ENCODE measurements around the gene TOP2A.

DNA sequence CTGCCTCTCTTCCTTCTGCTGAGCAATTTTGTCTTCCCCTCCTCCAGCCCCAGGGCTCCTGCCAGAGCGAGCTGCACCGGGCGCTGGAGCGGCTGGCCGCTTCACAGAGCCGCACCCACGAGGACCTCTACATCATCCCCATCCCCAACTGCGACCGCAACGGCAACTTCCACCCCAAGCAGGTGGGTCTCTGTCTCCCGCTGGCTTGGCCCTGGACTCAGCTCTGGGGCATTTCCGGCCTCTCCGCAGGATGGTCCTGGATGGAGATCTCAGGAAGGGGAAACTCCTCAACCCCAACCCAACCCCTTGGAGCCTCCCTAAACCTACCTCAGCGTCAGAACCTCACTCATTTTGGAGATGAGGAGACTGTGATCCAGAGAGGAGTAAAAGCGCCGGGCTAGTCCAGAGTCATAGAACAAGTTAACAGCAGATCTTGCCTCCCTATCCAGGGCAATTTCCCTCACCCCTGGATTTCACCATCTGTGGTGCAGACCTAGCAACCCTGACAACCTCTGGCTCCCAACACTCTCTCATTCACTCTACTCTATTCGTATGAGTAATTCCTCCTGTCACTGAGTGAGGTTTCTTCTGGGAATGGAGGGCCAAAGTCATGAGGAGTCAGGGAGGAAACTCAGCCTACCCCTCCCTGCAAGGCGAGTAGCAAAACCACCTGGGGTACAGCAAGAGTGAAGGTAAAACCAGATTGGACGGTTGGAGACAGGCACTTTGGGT, 36.4 kb upstream of the TOP2A start:
- TF ChIP-seq, protein P1, sequence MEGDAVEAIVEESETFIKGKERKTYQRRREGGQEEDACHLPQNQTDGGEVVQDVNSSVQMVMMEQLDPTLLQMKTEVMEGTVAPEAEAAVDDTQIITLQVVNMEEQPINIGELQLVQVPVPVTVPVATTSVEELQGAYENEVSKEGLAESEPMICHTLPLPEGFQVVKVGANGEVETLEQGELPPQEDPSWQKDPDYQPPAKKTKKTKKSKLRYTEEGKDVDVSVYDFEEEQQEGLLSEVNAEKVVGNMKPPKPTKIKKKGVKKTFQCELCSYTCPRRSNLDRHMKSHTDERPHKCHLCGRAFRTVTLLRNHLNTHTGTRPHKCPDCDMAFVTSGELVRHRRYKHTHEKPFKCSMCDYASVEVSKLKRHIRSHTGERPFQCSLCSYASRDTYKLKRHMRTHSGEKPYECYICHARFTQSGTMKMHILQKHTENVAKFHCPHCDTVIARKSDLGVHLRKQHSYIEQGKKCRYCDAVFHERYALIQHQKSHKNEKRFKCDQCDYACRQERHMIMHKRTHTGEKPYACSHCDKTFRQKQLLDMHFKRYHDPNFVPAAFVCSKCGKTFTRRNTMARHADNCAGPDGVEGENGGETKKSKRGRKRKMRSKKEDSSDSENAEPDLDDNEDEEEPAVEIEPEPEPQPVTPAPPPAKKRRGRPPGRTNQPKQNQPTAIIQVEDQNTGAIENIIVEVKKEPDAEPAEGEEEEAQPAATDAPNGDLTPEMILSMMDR (IDR thresholded peaks at IDR 0.05 in 2 of 3, conservative IDR thresholded peaks at IDR 0.05 in 1 of 3; ENCODE audit: borderline replicate concordance in 1 of 3, insufficient read depth in 1 of 3, low read depth in 2 of 3, low read length in 2 of 3), result no peak
- TF ChIP-seq EZH2phosphoT487 (IDR thresholded peaks at IDR 0.05; ENCODE audit: borderline replicate concordance) (no peak), EGR1 (IDR thresholded peaks at IDR 0.05; ENCODE audit: low read depth) (no peak), POLR2A (IDR thresholded peaks at IDR 0.05; ENCODE audit: borderline replicate concordance, extremely low read depth, insufficient read depth, insufficient read length) (no peak), POLR2AphosphoS5 (IDR thresholded peaks at IDR 0.05; ENCODE audit: low read depth, low read length) (no peak)
- TF ChIP-seq, protein P2, sequence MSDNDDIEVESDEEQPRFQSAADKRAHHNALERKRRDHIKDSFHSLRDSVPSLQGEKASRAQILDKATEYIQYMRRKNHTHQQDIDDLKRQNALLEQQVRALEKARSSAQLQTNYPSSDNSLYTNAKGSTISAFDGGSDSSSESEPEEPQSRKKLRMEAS (IDR thresholded peaks at IDR 0.05), result no peak
